Effector CD4-positive, alpha-beta T cell (primary cell): ENCODE data around the gene CBX4.
"Not testable (repeated sequence)": the region's sequence is repeated elsewhere in the genome, so short reads cannot be mapped to it uniquely, and the experiment has no call there.

Experiments used
- DNase-seq: peaks from one replicate; pipeline ENCODE4 v3.0.0-alpha.2; 2020

CBX4 gene

GRCh38 chr17:79859676-79860615 lies 20.7 kb upstream of the CBX4 start:
- no peak for DNase-seq

GRCh38 chr17:79857095-79857494 lies 17.9 kb upstream of the CBX4 start:
- DNase-seq: no peak

- no peak for DNase-seq
Measured at GRCh38 chr17:79855331-79856124, 16.3 kb upstream of the CBX4 start.

- no peak for DNase-seq
Measured at GRCh38 chr17:79854080-79855060, 15.1 kb upstream of the CBX4 start.

GRCh38 chr17:79853168-79853567 lies 13.9 kb upstream of the CBX4 start:
- DNase-seq: not testable (repeated sequence)

- no peak for DNase-seq
Measured at GRCh38 chr17:79852748-79853147, 13.5 kb upstream of the CBX4 start.

GRCh38 chr17:79851461-79851817 lies 12.2 kb upstream of the CBX4 start:
- DNase-seq: no peak

- DNase-seq: no peak
Measured at GRCh38 chr17:79850571-79851460, 11.6 kb upstream of the CBX4 start.

- no peak for DNase-seq
Measured at GRCh38 chr17:79849953-79850352, 10.7 kb upstream of the CBX4 start.

GRCh38 chr17:79848370-79848766 lies 9.1 kb upstream of the CBX4 start:
- DNase-seq: no peak

GRCh38 chr17:79847698-79848369 lies 8.6 kb upstream of the CBX4 start:
- no peak for DNase-seq

GRCh38 chr17:79845601-79845949 lies 6.3 kb upstream of the CBX4 start:
- no peak for DNase-seq

- no peak for DNase-seq
Measured at GRCh38 chr17:79844869-79845600, 5.8 kb upstream of the CBX4 start.

GRCh38 chr17:79843816-79844800 lies 4.9 kb upstream of the CBX4 start:
- DNase-seq: no peak

GRCh38 chr17:79843474-79843815 lies 4.2 kb upstream of the CBX4 start:
- no peak for DNase-seq

- no peak for DNase-seq
Measured at GRCh38 chr17:79842656-79843473, 3.6 kb upstream of the CBX4 start.

- no peak for DNase-seq
Measured at GRCh38 chr17:79842136-79842655, 3.0 kb upstream of the CBX4 start.
